Gastrocnemius medialis (tissue), 4 donors: Measurements from ENCODE around the gene OR8D4. TPM values are rescaled to one million over a fixed set of nuclear protein-coding genes. Genes with fewer than 3 reads are reported as not detected.

ENCODE experiments used
- ATAC-seq, 2 donors: fragments of 150-250 bp; one replicate each; pipeline ENCODE4 v1.9.1; 2016
- DNase-seq, 2 donors: peaks; one replicate each; pipeline ENCODE4 v3.0.0-alpha.2; 2019
- H3K27ac ChIP-seq, 4 donors: fragments of 200-600 bp; sonication (generic); 1 replicate in 1 of 4; 2 replicates in 3 of 4; pipeline ENCODE4 v1.5.1; 2016 to 2018; ENCODE audit warnings: mild to moderate bottlenecking in 2 of 4, moderate library complexity in 1 of 4
- H3K27me3 ChIP-seq, 3 donors: fragments of 200-600 bp; sonication (generic) in 2 of 3; 1 replicate in 1 of 3; 2 replicates in 2 of 3; pipeline versions ENCODE4 v1.5.1 to v1.6.0; 2016 to 2019; ENCODE audit warnings: mild to moderate bottlenecking in 1 of 3, moderate library complexity in 1 of 3
- H3K36me3 ChIP-seq, 2 donors: fragments of 200-600 bp; sonication (generic) in 1 of 2; one replicate each; pipeline ENCODE4 v1.5.1; 2017 to 2018
- H3K4me1 ChIP-seq, 2 donors: fragments of 200-600 bp; sonication (generic) in 1 of 2; one replicate each; pipeline ENCODE4 v1.5.1; 2016 to 2017; ENCODE audit warnings: mild to moderate bottlenecking in 2 of 2
- H3K4me3 ChIP-seq, 4 donors: fragments of 200-600 bp; sonication (generic) in 3 of 4; 1 replicate in 1 of 4; 2 replicates in 3 of 4; pipeline ENCODE4 v1.5.1; 2016 to 2019; ENCODE audit warnings: mild to moderate bottlenecking in 2 of 4
- H3K9me3 ChIP-seq, 3 donors: fragments of 200-600 bp; sonication (generic) in 2 of 3; 1 replicate in 1 of 3; 2 replicates in 2 of 3; pipeline ENCODE4 v1.5.1; 2016 to 2019
- POLR2A ChIP-seq, 2 donors: fragments of 450-650 bp; IDR thresholded peaks; one replicate each; pipeline ENCODE4 v1.6.1; 2017; ENCODE audit warnings: antibody characterized with exemption in 2 of 2, mild to moderate bottlenecking in 2 of 2, moderate library complexity in 2 of 2
- in situ Hi-C, 4 donors: fragments of 200-750 bp; cut with MboI; loops; one replicate each; pipeline versions ENCODE4 v1.15.0 to v1.8.0; 2017; ENCODE audit warnings: low sequenced_read_pairs in 4 of 4
- intact Hi-C: fragments of 100-400 bp; cut with DNase I; formaldehyde crosslinking; loops from one replicate; pipeline ENCODE4 v1.15.1; 2023; ENCODE audit warnings: low total_unique reads
- total RNA-seq, 4 donors: library from RNA; depleted of rRNA; stranded (reverse); fragments of >200 nt; gene quantifications; one replicate each; pipeline versions ENCODE4 v1.1.0 to v1.2.3, GENCODE V29; 2016
- TF ChIP-seq, protein P1 (sequence below), 5 experiments: fragments of 450-650 bp in 3 of 5; fragments of 200-600 bp in 2 of 5; sonication (generic) in 2 of 5; IDR thresholded peaks in 4 of 5; conservative IDR thresholded peaks in 1 of 5; 1 replicate in 4 of 5; 2 replicates in 1 of 5; pipeline ENCODE4 v1.5.1; 2016 to 2019; ENCODE audit warnings: antibody characterized with exemption in 5 of 5, mild to moderate bottlenecking in 3 of 5, moderate library complexity in 3 of 5

The OR8D4 gene
- total RNA-seq, 4 donors from 2014 or later: not detected

- no peak overlapping the region for H3K4me3 ChIP-seq
- no peaks in the 10 kb centered on the region for H3K27me3 ChIP-seq
- H3K4me1 ChIP-seq: no peaks in the 10 kb centered on the region
- intact Hi-C loops (no loop called here), in situ Hi-C loops (no loop called here)
- H3K36me3 ChIP-seq: no peaks in the 10 kb centered on the region
- no peak for TF ChIP-seq POLR2A (IDR thresholded peaks at IDR 0.05)
- TF ChIP-seq, protein P1, sequence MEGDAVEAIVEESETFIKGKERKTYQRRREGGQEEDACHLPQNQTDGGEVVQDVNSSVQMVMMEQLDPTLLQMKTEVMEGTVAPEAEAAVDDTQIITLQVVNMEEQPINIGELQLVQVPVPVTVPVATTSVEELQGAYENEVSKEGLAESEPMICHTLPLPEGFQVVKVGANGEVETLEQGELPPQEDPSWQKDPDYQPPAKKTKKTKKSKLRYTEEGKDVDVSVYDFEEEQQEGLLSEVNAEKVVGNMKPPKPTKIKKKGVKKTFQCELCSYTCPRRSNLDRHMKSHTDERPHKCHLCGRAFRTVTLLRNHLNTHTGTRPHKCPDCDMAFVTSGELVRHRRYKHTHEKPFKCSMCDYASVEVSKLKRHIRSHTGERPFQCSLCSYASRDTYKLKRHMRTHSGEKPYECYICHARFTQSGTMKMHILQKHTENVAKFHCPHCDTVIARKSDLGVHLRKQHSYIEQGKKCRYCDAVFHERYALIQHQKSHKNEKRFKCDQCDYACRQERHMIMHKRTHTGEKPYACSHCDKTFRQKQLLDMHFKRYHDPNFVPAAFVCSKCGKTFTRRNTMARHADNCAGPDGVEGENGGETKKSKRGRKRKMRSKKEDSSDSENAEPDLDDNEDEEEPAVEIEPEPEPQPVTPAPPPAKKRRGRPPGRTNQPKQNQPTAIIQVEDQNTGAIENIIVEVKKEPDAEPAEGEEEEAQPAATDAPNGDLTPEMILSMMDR (IDR thresholded peaks at IDR 0.05 in 4 of 5, conservative IDR thresholded peaks at IDR 0.05 in 1 of 5): no peak
- ATAC-seq (no peak), DNase-seq (no peak)
- no peak overlapping the region for H3K27ac ChIP-seq
- H3K9me3 ChIP-seq: no peaks in the 10 kb centered on the region
Measured at GRCh38 chr11:123904932-123905331, 3.0 kb downstream of the OR8D4 start.

DNA sequence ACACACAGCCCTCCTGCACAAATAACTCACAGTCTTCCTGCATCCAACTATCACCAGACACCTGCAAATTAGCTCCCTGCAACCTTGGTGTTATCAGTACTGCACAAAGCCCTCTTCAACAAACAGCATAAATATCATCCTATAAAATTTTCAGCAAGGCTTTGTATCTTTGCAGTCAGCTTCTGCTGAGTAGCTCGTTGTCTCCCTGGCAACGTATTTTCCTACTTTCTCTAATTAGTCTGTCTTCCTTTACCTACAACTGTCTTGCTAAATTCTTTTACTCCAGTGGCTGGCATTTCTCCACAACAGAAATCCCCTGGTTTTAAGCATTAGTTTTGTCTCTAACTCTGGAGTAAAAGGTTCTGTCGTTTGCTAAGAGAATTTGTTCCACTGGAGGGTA, 3.9 kb downstream of the OR8D4 start:
- ATAC-seq (no peak), DNase-seq (no peak)
- intact Hi-C loops: no loop called here
- H3K9me3 ChIP-seq: no peaks in the 10 kb centered on the region
- no peak overlapping the region for H3K4me3 ChIP-seq
- in situ Hi-C loops: no loop called here
- TF ChIP-seq, protein P1 (IDR thresholded peaks at IDR 0.05 in 4 of 5, conservative IDR thresholded peaks at IDR 0.05 in 1 of 5): no peak
- no peak for TF ChIP-seq POLR2A (IDR thresholded peaks at IDR 0.05)
- H3K4me1 ChIP-seq: no peaks in the 10 kb centered on the region
- no peak overlapping the region for H3K27ac ChIP-seq
- no peaks in the 10 kb centered on the region for H3K27me3 ChIP-seq
- H3K36me3 ChIP-seq: no peaks in the 10 kb centered on the region

GRCh38 chr11:123920943-123921342, 19.0 kb downstream of the OR8D4 start:
- no peaks in the 10 kb centered on the region for H3K4me1 ChIP-seq
- H3K27ac ChIP-seq: no peak overlapping the region
- H3K4me3 ChIP-seq: no peak overlapping the region
- in situ Hi-C loops (no loop called here), intact Hi-C loops (no loop called here)
- ATAC-seq: no peak
- no peak for TF ChIP-seq POLR2A (IDR thresholded peaks at IDR 0.05)
- TF ChIP-seq, protein P1 (IDR thresholded peaks at IDR 0.05 in 4 of 5, conservative IDR thresholded peaks at IDR 0.05 in 1 of 5): no peak
- DNase-seq: no peak
- H3K36me3 ChIP-seq: no peaks in the 10 kb centered on the region
- H3K9me3 ChIP-seq: no peaks in the 10 kb centered on the region
- no peaks in the 10 kb centered on the region for H3K27me3 ChIP-seq

GRCh38 chr11:123924027-123924426, 22.1 kb downstream of the OR8D4 start:
- no peaks in the 10 kb centered on the region for H3K36me3 ChIP-seq
- no peak for ATAC-seq

GRCh38 chr11:123939317-123939716, 37.4 kb downstream of the OR8D4 start, which contains the start of gene OR4D5:
Gene OR4D5 (plus strand): TSS chr11:123939617. CDS start chr11:123939617, 0 bp downstream.
- DNase-seq: no peak
- no peak for ATAC-seq
- no peak within 1 kb of the TSS for H3K4me3 ChIP-seq
- TF ChIP-seq POLR2A (IDR thresholded peaks at IDR 0.05): no peak
- TF ChIP-seq, protein P1 (IDR thresholded peaks at IDR 0.05 in 4 of 5, conservative IDR thresholded peaks at IDR 0.05 in 1 of 5): no peak
- H3K27me3 ChIP-seq: no peaks in the 10 kb centered on the region
- H3K4me1 ChIP-seq: no peaks in the 10 kb centered on the region
- no peaks in the 10 kb centered on the region for H3K36me3 ChIP-seq
- in situ Hi-C loops: no loop called here
- H3K9me3 ChIP-seq: no peaks in the 10 kb centered on the region
- H3K27ac ChIP-seq: no peak within 1 kb of the TSS
- intact Hi-C loops: no loop called here

More at GRCh38 chr11:123924027-123924426, 22.1 kb downstream of the OR8D4 start:
- no peak for TF ChIP-seq POLR2A (IDR thresholded peaks at IDR 0.05)
- TF ChIP-seq, protein P1 (IDR thresholded peaks at IDR 0.05 in 4 of 5, conservative IDR thresholded peaks at IDR 0.05 in 1 of 5): no peak
- Histone ChIP-seq H3K27ac (no peak overlapping the region), H3K4me3 (no peak overlapping the region), H3K27me3 (no peaks in the 10 kb centered on the region), H3K4me1 (no peaks in the 10 kb centered on the region), H3K9me3 (no peaks in the 10 kb centered on the region)
- intact Hi-C loops (no loop called here), in situ Hi-C loops (no loop called here)
- DNase-seq: no peak
